ENCODE data around the gene PRR15L.

Gene PRR15L

GRCh38 chr17:47987240-47987835 lies 29.7 kb upstream of the PRR15L start:
- no peak for DNase-seq

GRCh38 chr17:47986520-47986919 lies 28.8 kb upstream of the PRR15L start:
- DNase-seq: no peak

DNA sequence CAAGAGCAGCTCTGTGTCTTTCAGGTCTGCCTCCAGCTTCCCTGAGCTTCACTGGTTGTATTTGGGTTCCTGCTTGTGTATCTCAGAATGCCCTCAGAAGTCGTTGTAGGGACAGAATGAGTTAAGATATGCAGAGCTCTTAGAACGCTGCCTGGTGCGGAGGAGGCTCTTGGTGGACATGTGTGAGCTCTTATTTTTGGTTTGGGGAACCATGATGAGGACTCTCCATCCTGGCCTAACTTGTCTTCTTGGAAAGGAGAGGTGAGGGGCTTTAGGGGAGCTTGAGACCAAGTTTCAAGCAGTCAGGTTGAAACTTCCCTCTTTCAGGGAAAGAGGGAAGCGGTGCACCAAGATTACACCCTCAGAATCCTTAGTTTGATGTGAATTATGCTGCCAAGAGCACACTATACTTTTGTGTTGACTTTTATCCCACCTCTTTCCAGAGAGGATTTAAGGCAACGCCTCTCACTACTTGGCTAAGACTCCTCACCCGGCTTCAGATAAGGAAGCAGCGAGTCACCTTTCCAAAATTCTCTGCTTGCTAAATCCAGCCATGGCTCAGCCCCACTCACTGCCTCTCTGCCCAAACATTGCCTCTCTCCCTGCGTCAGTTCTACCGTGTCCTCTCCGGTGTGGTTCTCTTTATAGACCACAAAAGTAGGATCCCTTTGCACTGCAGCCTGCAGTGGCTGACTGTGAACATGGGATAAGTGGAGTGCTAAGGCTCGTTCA lies 26.0 kb upstream of the PRR15L start:
- DNase-seq: no peak

DNA sequence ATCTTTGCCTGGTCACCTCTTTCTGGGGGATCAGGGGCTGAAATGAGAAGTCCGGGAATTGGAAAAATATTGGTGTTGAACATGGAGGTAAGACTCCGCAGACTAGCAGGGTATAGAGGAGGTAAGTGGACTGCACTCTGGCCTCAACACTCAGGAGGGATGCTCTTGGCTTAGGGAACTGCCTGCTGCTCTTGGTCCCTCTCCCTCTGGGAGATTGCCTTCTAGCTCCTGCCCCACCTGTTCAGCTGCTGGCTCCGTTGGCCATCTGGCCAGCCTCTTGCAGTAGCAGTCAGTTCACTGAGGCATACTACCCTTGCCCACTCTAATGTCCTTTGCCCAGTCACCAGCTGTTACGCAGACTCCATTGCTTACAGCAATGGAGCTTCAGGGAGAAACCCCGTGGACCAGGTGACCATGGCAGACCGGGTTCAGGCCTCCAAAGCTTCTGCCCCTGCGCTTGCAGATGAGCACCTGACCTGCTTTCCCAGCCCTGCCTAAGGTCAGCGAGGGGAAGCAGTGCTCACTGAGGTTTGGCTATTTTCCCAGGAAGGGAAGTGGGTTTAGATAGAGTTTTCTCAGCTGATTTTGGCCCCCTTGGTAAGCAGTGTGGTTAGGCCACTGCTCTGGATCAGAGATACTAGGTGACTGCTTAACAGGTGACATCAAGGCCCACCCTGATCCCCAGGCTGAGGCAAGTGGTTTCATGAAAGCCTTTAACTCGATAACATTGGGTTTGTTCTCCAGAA lies 25.1 kb upstream of the PRR15L start:
- DNase-seq: no peak

- DNase-seq: no peak
These were observed 24.5 kb upstream of the PRR15L start for GRCh38 chr17:47982091-47982617.

DNA sequence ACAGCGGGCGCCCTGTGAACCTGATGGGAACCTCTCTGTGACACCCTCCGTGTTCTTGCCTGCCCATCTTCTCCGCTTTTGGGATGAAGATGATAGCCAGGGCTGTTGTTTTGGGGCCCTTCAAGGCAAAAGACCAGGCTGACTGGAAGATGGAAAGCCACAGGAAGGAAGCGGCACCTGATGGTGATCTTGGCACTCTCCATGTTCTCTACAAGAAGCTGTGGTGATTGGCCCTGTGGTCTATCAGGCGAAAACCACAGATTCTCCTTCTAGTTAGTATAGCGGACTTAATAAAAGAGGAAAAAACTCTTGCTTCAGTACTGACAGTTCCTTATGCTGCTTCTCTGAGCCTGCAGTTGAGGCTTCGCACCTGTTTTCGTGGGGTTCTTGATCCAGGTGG lies 23.8 kb upstream of the PRR15L start:
- DNase-seq: no peak

GRCh38 chr17:47980541-47980940 lies 22.9 kb upstream of the PRR15L start:
- no peak for DNase-seq

- DNase-seq: no peak
These were observed 20.6 kb upstream of the PRR15L start for GRCh38 chr17:47978324-47978723.

DNA sequence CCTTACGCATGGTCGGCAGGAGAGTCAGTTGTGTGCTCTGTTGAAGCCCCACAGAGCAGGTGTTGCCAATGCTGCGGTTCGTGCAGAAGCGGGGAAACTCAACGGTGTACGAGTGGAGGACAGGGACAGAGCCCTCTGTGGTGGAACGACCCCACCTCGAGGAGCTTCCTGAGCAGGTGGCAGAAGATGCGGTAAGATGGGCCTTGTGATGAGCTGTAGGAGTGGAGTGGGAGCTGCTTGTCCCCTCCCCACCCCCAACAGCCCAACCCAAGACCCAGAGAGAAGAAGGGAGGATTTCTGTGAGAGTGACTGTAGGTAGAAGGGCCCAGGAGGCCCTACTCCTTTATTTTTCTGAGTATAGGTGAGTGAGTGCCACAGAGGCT lies 18.1 kb upstream of the PRR15L start:
- no peak for DNase-seq

GRCh38 chr17:47975189-47975822 lies 17.6 kb upstream of the PRR15L start:
- DNase-seq: no peak

GRCh38 chr17:47973541-47973940 lies 15.9 kb upstream of the PRR15L start:
- DNase-seq: no peak

- DNase-seq: peak; percentile 96
These were observed 13.2 kb upstream of the PRR15L start, which contains the start of gene CDK5RAP3 for GRCh38 chr17:47970725-47971499. Gene CDK5RAP3 (plus strand): TSS chr17:47971113. CDS start chr17:47971147, 34 bp downstream.

- DNase-seq: no peak
These were observed 12.4 kb upstream of the PRR15L start for GRCh38 chr17:47969930-47970724.

DNA sequence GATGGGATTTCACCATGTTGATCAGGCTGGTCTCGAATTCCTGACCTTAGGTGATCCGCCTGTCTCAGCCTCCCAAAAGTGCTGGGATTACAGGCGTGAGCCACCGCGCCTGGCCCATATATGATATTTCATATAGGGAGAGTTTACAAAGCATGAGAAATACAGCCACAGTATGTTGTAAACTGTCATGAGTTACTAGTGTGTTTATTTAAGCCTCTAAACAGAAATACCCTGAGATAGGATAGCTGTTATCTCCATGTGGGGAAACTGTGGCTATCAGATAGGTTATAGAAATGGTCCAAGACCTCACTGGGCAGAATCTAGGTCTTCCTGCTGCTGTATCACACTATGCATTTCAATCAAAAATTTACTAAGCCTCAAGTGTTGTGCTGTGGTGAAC lies 11.2 kb upstream of the PRR15L start:
- DNase-seq: no peak

- no peak for DNase-seq
These were observed 10.0 kb upstream of the PRR15L start for GRCh38 chr17:47967607-47968252.

DNA sequence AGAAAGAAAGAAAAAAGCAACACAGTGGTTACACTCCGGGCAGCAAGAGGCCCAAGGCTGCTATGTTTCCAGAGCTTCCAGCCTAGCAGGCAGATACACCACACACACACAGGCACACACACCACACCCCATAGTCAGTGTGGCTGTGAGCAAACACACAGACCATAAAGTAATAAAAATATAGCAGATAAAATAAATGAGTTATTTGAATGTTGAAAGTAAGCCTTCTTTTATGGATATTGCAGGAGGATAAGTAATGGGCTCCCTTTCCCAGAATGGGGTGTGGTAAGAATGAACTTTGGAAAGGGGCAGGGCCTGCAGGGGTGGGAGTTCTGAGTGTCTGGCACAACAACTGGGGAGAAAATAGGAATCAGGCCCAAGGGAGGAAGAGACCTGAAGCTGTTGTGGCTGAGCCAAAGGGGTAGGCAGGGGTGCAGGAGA lies 8.4 kb upstream of the PRR15L start:
- no peak for DNase-seq

GRCh38 chr17:47964856-47965255 lies 7.2 kb upstream of the PRR15L start:
- no peak for DNase-seq

- no peak for DNase-seq
These were observed 5.2 kb upstream of the PRR15L start for GRCh38 chr17:47962901-47963300.

GRCh38 chr17:47961406-47961805 lies 3.7 kb upstream of the PRR15L start:
- DNase-seq: no peak

- no peak for DNase-seq
These were observed 2.4 kb upstream of the PRR15L start for GRCh38 chr17:47959825-47960655.
